ENCODE results near the gene VPS45.

Gene VPS45

GRCh38 chr1:150073516-150073915 is 5.9 kb downstream of the VPS45 start:
- DNase-seq: no peak

- no peak for DNase-seq
Observed at GRCh38 chr1:150076066-150076465, 8.5 kb downstream of the VPS45 start.

GRCh38 chr1:150076985-150077384 is 9.4 kb downstream of the VPS45 start:
- no peak for DNase-seq

GRCh38 chr1:150080784-150081183 is 13.2 kb downstream of the VPS45 start:
- DNase-seq: no peak

GRCh38 chr1:150082494-150082893 is 14.9 kb downstream of the VPS45 start:
- DNase-seq: no peak

- no peak for DNase-seq
Observed at GRCh38 chr1:150083907-150084306, 16.3 kb downstream of the VPS45 start.

GRCh38 chr1:150085406-150085805 is 17.8 kb downstream of the VPS45 start:
- no peak for DNase-seq

- no peak for DNase-seq
Observed at GRCh38 chr1:150087415-150087814, 19.8 kb downstream of the VPS45 start.

GRCh38 chr1:150089846-150090520 is 22.4 kb downstream of the VPS45 start:
- DNase-seq: no peak

GRCh38 chr1:150092180-150092791 is 24.7 kb downstream of the VPS45 start:
- DNase-seq: no peak

GRCh38 chr1:150093805-150094204 is 26.2 kb downstream of the VPS45 start:
- DNase-seq: no peak

- no peak for DNase-seq
Observed at GRCh38 chr1:150094734-150095265, 27.2 kb downstream of the VPS45 start.

- DNase-seq: no peak
Observed at GRCh38 chr1:150102986-150103385, 35.4 kb downstream of the VPS45 start.

- no peak for DNase-seq
Observed at GRCh38 chr1:150106341-150106740, 38.8 kb downstream of the VPS45 start.

GRCh38 chr1:150109586-150109985 is 42.0 kb downstream of the VPS45 start:
- no peak for DNase-seq

GRCh38 chr1:150110116-150110515 is 42.5 kb downstream of the VPS45 start:
- DNase-seq: no peak

GRCh38 chr1:150111670-150112069 is 44.1 kb downstream of the VPS45 start:
- DNase-seq: no peak

GRCh38 chr1:150115121-150115520 is 47.5 kb downstream of the VPS45 start:
- DNase-seq: no peak

GRCh38 chr1:150118716-150119115 is 51.1 kb downstream of the VPS45 start:
- DNase-seq: no peak

- no peak for DNase-seq
Observed at GRCh38 chr1:150121236-150121862, 53.8 kb downstream of the VPS45 start.

- no peak for DNase-seq
Observed at GRCh38 chr1:150126811-150127210, 59.2 kb downstream of the VPS45 start.

- DNase-seq: no peak
Observed at GRCh38 chr1:150127464-150127863, 59.9 kb downstream of the VPS45 start.

GRCh38 chr1:150127868-150128267 is 60.3 kb downstream of the VPS45 start:
- no peak for DNase-seq

GRCh38 chr1:150132372-150132771 is 64.8 kb downstream of the VPS45 start:
- DNase-seq: no peak

Measured in NCI-H1092 (cell line).